ENCODE results near the gene ZC3H10.

The ZC3H10 gene

DNA sequence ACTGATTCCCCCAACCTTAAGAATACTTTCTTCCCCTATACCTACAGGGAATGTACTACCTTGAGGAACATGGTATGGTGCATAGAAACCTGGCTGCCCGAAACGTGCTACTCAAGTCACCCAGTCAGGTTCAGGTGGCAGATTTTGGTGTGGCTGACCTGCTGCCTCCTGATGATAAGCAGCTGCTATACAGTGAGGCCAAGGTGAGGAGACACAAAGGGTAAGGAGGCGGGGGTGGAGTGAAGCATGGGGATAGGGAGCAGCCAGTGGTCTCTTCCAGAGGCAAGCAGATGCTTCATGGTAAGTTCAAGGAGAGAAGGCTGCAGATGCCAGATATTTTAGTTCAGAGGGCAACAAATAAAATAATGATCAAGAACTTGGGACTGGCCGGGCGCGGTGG, 20.3 kb upstream of the ZC3H10 start:
- H3K4me1 ChIP-seq: no peaks in the 10 kb centered on the region
- H3K9me3 ChIP-seq: no peaks in the 10 kb centered on the region
- H3K36me3 ChIP-seq: no peaks in the 10 kb centered on the region
- peaks cover 39% of the 10 kb centered on the region for H3K27me3 ChIP-seq
- TF ChIP-seq, protein P1, sequence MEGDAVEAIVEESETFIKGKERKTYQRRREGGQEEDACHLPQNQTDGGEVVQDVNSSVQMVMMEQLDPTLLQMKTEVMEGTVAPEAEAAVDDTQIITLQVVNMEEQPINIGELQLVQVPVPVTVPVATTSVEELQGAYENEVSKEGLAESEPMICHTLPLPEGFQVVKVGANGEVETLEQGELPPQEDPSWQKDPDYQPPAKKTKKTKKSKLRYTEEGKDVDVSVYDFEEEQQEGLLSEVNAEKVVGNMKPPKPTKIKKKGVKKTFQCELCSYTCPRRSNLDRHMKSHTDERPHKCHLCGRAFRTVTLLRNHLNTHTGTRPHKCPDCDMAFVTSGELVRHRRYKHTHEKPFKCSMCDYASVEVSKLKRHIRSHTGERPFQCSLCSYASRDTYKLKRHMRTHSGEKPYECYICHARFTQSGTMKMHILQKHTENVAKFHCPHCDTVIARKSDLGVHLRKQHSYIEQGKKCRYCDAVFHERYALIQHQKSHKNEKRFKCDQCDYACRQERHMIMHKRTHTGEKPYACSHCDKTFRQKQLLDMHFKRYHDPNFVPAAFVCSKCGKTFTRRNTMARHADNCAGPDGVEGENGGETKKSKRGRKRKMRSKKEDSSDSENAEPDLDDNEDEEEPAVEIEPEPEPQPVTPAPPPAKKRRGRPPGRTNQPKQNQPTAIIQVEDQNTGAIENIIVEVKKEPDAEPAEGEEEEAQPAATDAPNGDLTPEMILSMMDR (IDR thresholded peaks at IDR 0.05; ENCODE audit: low read depth, low read length): no peak
- no peak overlapping the region for H3K4me3 ChIP-seq (ENCODE audit: low read depth, low read length)
- no peak for DNase-seq

DNA sequence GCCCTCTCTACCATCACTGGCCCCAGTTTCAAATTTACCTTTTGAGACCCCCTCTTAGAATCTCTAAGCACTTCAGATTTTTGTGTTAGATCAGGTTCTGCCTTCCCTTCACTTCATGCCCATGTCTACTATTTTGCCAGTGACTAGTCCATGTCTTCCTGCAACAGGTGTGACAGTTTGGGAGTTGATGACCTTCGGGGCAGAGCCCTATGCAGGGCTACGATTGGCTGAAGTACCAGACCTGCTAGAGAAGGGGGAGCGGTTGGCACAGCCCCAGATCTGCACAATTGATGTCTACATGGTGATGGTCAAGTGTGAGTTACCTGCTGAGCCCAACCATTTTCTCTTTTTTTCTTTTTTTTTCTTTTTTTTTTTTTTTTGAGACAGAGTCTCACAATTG, 19.5 kb upstream of the ZC3H10 start:
- no peak overlapping the region for H3K4me3 ChIP-seq (ENCODE audit: low read depth, low read length)
- no peaks in the 10 kb centered on the region for H3K9me3 ChIP-seq
- no peaks in the 10 kb centered on the region for H3K4me1 ChIP-seq
- DNase-seq: no peak
- H3K27me3 ChIP-seq: peaks cover 39% of the 10 kb centered on the region
- TF ChIP-seq, protein P1 (IDR thresholded peaks at IDR 0.05; ENCODE audit: low read depth, low read length): no peak
- no peaks in the 10 kb centered on the region for H3K36me3 ChIP-seq

DNA sequence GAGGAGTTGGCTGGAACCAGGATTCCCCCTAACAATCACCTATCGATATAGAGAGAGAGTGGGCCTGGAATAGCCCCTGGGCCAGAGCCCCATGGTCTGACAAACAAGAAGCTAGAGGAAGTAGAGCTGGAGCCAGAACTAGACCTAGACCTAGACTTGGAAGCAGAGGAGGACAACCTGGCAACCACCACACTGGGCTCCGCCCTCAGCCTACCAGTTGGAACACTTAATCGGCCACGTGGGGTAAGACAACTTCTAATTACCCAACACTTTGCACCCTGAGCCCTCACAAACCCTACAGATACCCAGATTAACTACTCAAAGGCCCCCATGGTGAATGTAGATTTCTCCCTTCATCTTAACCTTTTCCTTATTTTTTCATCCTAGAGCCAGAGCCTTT, 18.3 kb upstream of the ZC3H10 start:
- no peaks in the 10 kb centered on the region for H3K4me1 ChIP-seq
- TF ChIP-seq, protein P1 (IDR thresholded peaks at IDR 0.05; ENCODE audit: low read depth, low read length): no peak
- no peaks in the 10 kb centered on the region for H3K36me3 ChIP-seq
- H3K9me3 ChIP-seq: no peaks in the 10 kb centered on the region
- DNase-seq: no peak
- H3K4me3 ChIP-seq (ENCODE audit: low read depth, low read length): no peak overlapping the region
- H3K27me3 ChIP-seq: peaks cover 38% of the 10 kb centered on the region

DNA sequence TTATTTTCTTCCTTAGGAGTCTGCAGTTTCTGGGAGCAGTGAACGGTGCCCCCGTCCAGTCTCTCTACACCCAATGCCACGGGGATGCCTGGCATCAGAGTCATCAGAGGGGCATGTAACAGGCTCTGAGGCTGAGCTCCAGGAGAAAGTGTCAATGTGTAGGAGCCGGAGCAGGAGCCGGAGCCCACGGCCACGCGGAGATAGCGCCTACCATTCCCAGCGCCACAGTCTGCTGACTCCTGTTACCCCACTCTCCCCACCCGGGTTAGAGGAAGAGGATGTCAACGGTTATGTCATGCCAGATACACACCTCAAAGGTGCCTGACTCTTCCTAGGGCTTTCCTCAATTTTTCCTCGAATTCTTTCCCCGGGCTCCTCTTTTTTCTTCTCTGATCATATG, 17.0 kb upstream of the ZC3H10 start:
- H3K9me3 ChIP-seq: no peaks in the 10 kb centered on the region
- H3K4me3 ChIP-seq (ENCODE audit: low read depth, low read length): no peak overlapping the region
- H3K36me3 ChIP-seq: peaks cover 9% of the 10 kb centered on the region
- no peak for DNase-seq
- H3K27me3 ChIP-seq: peaks cover 26% of the 10 kb centered on the region
- H3K4me1 ChIP-seq: no peaks in the 10 kb centered on the region
- TF ChIP-seq, protein P1 (IDR thresholded peaks at IDR 0.05; ENCODE audit: low read depth, low read length): no peak

DNA sequence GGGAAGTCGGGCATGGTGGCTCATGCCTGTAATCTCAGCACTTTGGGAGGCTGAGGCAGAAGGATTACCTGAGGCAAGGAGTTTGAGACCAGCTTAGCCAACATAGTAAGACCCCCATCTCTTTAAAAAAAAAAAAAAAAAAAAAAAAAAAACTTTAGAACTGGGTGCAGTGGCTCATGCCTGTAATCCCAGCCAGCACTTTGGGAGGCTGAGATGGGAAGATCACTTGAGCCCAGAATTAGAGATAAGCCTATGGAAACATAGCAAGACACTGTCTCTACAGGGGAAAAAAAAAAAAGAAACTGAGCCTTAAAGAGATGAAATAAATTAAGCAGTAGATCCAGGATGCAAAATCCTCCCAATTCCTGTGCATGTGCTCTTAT, 15.4 kb upstream of the ZC3H10 start:
- TF ChIP-seq, protein P1 (IDR thresholded peaks at IDR 0.05; ENCODE audit: low read depth, low read length): no peak
- no peak for DNase-seq
- Histone ChIP-seq H3K4me1 (no peaks in the 10 kb centered on the region), H3K4me3 (ENCODE audit: low read depth, low read length) (no peak overlapping the region), H3K9me3 (no peaks in the 10 kb centered on the region), H3K27me3 (peaks cover 9% of the 10 kb centered on the region), H3K36me3 (peaks cover 26% of the 10 kb centered on the region)

DNA sequence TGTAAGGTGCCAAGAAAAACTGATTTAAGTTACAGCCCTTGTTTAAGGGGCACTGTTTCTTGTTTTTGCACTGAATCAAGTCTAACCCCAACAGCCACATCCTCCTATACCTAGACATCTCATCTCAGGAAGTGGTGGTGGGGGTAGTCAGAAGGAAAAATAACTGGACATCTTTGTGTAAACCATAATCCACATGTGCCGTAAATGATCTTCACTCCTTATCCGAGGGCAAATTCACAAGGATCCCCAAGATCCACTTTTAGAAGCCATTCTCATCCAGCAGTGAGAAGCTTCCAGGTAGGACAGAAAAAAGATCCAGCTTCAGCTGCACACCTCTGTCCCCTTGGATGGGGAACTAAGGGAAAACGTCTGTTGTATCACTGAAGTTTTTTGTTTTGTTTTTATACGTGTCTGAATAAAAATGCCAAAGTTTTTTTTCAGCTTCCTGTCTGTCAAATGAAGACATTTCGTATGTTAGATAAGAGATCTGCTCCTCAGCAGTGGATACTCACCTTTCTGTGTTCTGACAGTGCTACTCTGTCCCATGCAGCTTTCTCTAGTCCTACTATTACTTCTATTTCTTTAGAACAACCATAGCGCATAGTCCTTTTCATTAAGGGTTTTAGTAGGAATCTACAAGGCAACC, 14.9 kb upstream of the ZC3H10 start:
- H3K4me3 ChIP-seq (ENCODE audit: low read depth, low read length): peak overlapping the region; percentile 70

More for the DNA sequence above, 14.9 kb upstream of the ZC3H10 start:
- H3K9me3 ChIP-seq: no peaks in the 10 kb centered on the region
- peaks cover 4% of the 10 kb centered on the region for H3K27me3 ChIP-seq
- DNase-seq: no peak
- TF ChIP-seq, protein P1 (IDR thresholded peaks at IDR 0.05; ENCODE audit: low read depth, low read length): no peak
- peaks cover 31% of the 10 kb centered on the region for H3K36me3 ChIP-seq
- H3K4me1 ChIP-seq: no peaks in the 10 kb centered on the region

Data from BE2C (cell line).